Body of pancreas (tissue), 4 donors: Measurements from ENCODE around the gene PRKG1.

Experiments used
- CTCF ChIP-seq, 7 experiments: fragments of 450-650 bp in 4 of 7; fragments of 200-600 bp in 3 of 7; sonication (generic) in 3 of 7; IDR thresholded peaks; one replicate each; pipeline ENCODE4 v1.5.1; 2016 to 2019; ENCODE audit warnings: antibody characterized with exemption in 7 of 7
- POLR2A ChIP-seq, 3 donors: fragments of 450-650 bp; IDR thresholded peaks; one replicate each; pipeline ENCODE4 v1.6.1; 2016; ENCODE audit warnings: antibody characterized with exemption in 3 of 3, mild to moderate bottlenecking in 2 of 3

GRCh38 chr10:51588984-51589383 is 514.7 kb downstream of the PRKG1 start:
- TF ChIP-seq POLR2A (IDR thresholded peaks at IDR 0.05) (no peak), CTCF (IDR thresholded peaks at IDR 0.05) (no peak)
